GDM1 (cell line): Measurements from ENCODE around the gene PAM.
"Not testable (repeated sequence)": the region's sequence is repeated elsewhere in the genome, so short reads cannot be mapped to it uniquely, and the experiment has no call there.

Experiments used
- DNase-seq: peaks from one replicate; lab custom pipeline; 2025; lab: John Stamatoyannopoulos, UW

PAM gene

DNA sequence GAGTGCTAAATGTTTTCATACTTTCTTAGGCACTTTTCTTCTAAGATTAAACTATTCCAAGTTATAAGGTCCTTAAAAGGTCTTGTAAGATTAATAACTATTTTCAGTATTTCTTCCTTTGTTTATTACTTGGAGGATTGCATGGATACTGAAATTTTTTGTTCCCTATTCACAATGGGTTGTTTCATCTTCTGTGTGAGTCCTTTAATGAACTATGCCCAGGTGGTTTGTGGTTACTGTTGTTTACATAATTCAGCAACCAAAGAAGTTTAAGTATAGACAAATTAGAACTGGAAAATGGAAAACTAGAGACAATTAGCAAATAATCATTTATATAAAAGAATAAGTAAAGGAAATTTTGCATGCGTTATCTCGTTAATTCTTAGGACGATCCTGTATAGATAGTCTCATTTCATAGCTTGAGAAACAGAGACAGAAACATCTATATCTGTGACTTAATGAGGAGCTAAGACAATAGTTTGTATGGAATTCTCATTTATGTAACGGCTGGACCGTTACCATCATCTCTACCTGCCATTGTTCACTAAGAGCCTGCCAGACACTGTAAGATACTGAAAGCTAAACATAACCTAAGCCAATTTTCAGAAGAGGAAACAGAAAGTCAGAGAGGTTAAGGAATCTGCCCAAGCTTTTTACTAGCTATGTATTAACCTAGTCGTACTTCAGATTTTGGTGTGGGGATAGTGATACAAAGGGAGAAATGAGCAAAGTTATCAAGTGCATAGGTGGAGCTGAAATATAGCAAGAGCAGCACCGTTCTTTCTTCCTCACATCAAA is 148.2 kb downstream of the PAM start:
- no peak for DNase-seq

DNA sequence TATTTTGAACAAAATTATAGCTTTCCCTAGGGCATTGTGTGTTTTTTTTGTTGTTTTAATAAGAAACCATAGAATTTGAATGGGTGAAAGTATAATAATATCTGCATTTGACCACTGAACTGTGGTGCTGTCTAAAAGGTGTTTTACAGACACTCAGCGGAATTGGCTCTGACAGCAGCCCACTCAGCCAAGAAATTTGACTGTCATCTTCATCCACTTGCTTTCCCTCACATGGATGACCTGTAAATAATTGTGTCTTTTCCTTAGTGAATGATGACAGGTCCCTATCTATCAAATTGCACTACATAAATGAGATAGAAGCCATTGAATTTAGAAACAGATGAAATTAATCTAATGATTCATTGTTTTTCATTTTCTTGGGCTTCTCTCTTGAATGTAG is 150.0 kb downstream of the PAM start:
- DNase-seq: no peak

DNA sequence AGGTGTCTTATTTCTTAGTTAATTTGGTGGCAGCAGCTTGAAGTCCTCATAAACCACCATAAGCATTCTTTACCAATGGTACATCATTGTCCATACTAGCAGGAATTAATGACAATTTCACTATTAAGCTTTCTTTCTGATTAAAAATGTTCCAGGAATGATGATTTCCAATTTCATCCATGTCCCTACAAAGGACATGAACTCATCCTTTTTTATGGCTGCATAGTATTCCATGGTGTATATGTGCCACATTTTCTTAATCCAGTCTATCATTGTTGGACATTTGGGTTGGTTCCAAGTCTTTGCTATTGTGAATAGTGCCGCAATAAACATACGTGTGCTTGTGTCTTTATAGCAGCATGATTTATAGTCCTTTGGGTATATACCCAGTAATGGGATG is 152.0 kb downstream of the PAM start:
- DNase-seq: not testable (repeated sequence)

DNA sequence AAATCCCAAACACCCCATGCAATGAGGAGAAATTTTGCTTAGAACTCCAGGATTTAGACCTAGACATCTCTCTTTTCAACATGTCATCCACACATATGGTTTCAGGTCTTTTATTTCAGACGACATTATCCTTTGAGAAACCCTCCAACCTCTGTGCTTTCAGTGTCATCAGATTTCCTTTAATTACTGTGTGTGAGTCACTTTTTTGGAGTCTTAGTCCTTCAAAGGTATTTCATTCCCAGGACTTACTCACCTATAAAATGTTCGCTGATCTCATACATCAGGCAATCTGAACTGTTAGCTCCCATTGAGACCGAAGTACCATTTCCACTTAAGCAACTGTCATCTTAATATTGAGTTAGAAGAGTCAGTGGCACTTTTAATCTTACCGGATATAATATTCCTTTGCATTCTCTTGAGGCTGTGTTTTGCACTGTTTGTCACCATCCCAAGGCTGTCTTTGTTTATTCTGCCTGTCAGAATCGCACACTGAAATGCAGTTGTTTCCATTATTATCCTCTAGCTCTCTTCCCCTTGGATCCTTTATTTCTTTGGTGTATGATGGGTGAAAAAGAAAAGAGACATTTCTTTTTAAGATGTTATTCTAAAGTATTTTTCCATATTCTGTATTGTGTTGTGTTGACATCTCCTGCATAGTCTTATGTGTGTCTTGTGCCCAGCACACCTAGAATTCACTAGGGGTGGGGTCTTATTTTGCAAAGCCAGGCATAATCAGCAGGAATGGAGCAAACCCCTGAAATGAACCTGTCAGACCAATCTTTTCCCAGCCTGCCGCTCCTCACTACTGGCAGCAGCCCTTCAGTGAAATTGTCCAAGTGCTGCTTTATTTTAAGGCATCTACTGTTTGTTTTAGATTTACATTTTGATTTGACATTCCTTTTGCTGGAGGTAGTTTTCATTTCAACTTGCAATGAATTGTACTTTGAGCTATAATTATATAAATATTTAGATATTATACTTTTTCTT is 155.4 kb downstream of the PAM start:
- no peak for DNase-seq

DNA sequence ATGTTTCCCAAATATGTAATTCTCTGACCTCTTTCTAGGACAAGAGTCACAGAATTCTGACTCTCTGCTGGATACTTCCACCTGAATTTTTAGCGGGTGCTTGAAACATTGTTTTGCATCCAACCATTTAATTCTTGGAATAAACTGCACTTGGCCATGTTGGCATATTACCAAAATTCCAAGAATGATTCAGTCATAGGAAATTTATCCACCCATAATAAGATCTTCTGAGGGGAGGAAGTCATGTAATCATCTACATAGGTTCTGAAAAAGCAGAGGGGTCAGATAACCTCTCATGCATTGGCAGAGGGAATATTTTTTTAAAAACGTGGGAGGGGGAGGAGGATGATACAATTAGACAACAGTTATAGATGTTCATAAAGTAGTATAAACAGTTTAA is 156.9 kb downstream of the PAM start:
- DNase-seq: no peak

DNA sequence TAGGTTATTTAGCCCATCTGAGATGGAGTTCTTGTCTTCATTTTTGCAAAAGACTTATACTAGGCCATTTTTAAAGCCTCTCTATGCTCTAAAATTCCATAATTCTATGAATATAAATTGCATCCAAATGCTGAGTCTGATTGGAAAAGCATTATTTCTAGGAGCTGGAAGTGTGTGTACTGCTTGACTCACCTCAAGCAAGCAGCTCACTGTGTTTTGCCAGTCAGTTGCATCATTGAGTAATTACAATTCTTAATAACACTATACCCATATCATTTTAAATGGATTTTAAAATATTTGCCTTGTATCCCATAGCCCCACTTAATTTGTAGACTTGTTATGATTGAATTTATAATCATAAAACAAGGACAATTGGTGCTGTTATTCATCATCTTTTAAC is 161.0 kb downstream of the PAM start:
- DNase-seq: no peak

DNA sequence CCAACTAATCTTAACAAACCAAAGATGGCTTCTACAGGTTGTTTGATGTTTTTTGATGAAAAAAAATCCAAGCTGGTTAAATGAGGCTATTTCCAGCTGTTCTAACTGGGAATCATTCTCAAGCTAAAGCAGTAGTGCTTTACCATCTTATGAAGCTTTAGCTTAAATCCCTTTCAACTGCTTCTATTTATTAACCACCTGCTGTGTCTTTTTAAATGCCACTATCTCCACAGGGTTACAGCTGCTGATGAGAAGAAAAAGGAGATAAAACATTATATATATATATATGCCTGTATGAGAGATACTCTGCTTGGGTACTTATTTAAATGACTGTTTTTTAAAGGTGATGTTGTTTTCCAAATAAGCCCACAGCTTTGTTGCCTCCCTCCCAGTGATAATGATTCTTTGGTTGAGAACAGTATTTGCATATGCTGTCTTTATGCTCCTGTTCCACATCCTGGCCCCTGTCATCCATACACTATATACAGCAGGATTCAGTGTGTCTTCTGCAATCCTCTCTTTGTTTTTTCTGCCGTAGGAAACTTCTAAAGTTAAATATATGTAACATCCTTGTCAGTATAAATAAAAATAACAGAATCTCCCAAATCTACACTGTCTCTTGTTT is 164.0 kb downstream of the PAM start:
- no peak for DNase-seq

DNA sequence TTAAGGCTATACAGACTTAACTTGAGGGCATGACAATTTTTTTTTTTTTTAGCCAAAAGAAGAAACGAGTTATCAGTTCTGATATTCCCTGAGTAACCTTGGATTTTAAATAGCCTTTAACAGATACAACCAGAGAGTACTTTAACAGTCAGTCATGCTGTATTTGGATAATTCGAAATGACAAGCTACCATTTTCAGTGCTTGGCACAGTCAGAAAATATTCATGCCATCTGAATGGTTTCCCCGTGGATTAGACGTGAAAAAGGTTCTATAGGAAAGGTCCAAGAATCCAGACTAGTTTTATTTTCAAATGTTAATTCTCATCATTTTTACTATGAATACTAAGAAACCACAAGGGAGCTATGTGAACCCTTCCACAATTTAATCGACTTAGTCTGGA is 165.7 kb downstream of the PAM start:
- DNase-seq: no peak

DNA sequence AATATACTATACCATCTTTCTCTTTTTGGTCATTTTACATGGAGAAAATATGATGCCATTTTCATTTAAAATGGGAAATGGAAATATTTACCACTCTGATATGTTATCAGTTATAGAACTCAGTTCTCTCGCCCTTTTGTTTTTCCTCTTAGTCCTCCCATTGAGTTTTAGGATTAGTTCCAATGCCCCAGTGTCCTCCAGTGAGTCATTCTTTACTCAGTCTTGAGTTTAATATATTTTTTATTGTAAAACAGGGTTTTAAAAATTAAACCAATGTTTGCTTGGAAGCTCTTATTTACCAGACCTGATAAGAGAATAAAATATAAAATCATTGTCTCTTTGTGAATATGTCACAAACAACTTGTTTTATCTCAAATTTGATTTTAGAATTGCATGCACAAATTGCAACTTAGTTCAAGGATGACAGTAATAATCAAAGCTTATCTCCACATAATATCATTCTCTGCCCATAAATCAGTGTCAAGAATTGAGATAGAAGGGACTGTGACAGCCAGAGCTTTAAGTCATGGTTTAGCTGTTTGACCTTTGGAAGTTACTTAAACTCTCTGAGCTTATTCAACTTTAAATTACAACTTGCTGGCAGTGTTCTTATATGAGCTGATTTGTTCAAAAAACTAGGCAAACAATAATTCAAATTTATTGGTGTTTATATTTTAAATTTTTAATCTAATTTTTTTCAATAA is 166.4 kb downstream of the PAM start:
- DNase-seq: no peak

DNA sequence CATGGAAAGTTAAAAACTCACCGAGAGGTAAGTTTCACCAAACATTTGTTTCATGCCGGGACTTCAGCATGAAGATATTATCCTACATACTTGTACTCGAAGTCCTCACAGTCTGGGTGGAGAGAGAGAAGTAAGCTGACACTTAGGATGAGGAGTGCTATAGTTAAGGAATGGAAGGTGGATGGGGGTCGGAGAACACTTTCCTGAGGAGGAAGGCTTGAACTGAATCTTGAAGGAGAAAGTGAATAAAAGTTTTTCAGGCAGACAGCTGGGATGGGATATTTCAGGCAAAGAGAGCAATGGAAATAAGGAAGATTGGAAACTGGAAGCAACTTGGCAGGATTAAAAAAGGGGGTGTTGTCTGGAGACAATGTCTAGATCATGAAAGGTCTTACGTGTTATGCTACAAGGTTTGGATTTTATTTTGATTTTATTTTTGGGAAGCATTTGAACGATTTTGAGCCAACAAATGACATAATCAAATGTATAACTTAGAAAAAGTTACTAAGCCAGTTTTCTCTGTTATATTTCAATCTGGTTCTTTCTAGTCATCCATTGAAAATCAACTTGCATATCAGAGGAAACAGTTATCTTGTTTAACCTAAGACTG is 167.1 kb downstream of the PAM start:
- DNase-seq: no peak

DNA sequence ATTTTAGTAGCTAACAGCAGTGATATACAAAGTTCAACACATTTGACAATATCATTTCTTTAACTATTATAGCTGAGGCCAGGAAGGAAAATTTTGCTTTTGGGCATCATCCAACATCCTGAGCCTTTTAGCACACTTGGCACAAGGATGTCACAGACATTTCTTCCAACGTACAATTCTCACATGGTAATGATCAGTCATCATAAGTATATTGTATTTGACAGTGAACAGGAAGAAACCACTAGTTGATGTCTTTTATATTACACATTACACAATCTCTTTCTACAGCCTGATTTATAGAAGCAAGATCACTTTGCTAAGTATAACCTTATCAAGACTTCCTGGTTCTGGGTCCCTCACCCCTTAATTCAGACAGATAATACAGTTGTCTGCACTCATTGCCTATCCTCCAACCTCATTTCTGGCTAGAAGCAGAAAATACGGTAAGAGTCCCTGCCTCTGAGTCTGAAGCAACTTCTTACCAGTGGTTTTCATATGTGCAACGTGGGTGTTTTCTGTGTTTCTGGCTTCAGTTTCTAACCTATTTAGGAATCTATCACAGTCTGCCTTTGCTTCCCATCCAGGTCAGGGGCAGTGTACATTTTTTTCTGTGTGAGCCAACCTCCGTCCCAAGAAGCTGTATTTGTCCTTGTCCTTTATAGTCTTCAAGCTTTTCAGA is 167.8 kb downstream of the PAM start:
- no peak for DNase-seq

DNA sequence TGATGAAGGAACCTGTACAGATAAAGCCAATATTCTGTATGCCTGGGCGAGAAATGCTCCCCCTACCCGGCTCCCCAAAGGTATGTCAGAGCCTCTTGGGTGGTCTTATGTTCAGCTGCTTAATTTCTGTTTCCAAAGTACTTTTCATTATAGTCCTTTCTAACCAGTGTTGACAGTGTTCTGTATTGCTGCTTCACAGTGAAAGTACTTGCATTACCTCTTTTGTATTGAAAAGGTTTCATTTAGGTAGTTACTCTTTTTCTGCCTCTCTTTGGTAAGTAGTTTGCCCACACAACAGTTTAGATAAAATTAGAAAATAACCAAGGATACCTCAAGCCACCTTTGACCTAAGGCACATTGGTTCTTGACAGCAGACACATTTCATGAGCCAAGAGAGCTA is 169.9 kb downstream of the PAM start:
- DNase-seq: no peak

DNA sequence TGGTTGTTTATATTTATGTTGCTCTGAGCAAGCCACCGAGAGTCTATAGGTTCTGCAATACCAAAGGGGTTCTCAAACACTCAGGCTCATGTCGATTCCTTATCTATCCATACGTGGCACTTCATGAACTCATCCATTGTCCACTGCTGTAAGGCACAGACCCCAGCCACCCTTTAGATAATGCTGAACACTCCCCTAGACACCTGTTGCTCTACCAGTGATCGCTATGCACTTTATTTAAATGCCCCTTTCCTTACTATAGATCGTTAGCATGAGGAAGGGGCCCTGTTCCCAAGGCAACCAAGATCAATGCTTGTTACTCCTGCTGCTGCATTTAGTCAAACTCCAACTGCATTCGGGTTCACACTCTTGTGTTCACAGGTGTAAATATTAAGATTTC is 171.9 kb downstream of the PAM start:
- DNase-seq: no peak

DNA sequence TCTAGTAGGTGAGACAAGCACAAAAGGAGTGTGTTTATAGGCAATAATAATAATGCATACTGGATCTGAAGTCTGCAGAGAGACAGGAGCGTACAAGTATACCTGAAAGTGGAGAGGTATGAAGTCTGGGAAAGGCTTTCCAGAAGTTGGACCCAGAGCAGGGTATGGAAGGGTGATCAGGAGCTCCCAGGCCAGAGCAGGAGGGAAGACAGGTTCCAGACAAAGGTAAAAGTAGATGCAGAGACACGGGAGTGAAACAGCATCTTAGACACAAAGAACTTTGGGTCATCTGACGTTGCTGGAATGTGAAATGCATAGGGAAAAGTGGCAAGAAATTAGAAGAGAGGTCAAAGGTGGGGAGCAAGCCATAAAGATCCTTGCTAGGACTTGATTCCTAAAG is 175.1 kb downstream of the PAM start:
- DNase-seq: no peak

DNA sequence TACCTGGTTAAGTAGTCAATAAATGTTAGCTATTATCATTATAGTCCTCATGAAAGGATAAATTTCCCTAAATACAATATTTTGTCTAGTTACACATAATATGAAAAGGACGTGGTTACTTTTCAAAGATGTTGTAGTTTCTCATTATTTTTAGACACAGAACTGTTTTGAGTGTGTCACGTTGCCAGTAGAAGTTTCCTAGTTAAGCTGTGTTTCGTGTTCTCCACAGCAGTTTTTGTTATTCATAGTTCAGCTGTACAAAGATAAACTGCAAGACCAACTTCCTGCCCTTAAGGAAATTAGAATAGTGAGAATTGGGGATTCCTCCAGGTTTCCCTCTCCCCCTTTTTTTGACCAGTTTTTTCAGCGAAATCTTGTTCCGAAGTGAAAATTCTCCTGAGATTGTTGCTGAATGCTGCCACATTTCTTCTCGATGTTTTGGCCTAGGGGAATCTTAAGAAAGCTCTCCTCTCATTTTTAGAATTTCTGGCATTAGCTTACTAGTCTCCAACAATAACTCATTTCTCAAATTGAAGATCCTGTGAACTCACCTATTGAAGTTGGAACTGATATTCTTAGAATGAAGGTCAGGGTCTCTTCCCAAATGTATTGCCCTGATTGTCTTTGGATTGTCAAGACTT is 176.1 kb downstream of the PAM start:
- no peak for DNase-seq

DNA sequence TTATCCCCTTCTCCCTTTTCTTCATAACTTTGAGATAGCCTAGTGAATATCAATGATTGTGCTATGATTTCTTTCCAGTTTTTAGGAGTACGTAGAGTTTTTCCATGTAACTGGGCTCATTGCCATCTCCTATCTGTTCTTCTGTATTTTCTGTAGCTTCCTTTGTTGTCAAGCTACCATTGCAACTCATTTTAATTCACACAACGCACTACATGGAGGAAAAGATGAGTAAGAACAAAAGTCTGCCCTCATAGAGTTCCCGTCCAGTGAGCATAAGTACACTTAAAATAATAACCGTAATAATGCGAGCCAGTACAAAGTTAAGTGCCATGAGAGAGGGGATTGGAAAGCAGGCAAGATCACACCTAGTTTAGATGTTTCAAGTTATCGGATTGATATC is 177.7 kb downstream of the PAM start:
- no peak for DNase-seq

DNA sequence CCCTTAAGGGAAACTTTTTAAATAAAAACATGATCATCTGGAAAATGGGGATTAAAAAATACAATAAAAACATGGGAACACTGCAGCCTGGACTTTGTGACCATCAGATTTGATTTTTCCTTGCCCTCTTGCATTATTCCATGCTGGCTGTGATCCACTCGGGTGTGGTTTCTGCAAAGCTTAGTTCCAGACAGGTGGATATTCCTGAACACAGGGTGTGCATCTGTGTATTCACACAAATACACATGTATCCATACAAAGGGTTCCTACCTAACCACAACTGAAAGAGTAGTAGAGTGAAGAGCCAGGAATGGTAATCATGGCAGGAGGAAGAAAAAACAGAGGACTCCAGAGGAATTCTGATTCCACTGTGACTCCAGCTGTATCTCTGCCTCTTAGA is 178.2 kb downstream of the PAM start:
- no peak for DNase-seq

DNA sequence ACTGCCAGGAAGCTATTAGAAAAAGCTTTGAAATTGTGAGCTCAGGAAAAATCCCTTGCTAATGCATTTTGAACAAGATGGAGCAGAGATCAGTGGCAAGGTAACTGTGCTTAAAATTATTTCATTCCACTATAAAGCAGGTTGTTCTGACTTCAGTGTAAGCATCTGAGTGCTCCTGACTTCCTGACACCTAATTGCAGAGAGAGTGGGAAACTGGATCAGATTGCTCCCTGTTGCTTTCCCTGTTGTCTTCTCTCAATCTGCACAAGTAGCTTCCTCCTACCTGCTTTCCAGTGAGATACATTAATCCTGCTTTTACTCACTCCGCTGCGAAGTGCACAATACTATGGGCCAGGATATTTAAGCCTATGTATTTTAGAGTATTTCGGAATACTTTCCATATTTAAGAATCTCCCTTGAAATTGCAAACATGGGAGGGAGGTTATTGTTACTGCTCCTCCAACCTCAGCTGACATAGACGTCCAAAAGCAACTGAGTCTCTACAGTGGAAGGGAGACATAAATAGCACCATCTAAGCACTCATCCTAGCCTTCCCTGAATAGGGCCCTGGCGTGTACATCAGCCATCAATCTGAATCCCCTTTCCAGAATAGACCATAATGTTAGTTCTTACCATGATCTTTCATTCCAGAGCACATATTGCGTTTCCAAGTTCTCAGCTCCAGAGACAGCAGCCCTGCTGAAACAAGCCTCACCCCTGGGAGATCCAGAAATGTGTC is 178.8 kb downstream of the PAM start:
- DNase-seq: no peak

DNA sequence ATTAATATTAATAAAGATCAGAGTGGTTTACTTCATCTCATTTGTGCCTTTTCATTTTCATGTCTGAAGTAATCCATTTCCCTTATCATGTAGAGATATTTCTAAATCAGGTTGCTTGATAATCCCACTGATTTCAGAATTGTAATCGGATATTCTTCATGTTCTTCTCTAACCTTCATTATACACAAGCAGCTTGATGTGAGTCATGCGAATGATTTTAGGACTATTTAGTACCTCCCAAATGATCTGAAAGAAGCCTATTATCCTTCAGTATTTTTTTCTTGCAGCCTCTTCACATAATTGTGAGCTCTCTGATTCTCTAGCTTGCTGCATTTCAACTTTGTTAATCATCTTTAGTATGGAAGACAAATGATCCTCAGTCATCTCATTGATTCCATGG is 182.8 kb downstream of the PAM start:
- DNase-seq: no peak

DNA sequence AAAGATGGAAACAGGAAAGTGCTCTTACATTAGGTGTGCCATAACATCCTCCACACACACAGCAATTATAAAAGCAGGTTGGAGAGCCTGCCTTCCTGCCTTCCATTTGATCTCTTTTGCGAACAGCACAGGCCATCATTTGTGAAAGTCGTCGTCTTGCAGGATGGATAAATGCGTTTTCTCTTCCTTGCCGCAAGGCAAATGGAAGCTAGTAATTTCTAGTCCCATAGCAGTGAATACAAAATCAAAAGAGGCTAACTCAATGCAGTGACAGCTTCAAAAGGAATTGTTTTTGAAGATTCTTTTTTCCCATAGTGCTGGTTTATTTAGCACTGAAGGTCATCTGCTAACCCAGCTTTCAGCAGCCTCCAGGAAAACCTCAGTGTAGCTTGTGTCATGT is 186.0 kb downstream of the PAM start:
- DNase-seq: no peak
